Measurements from ENCODE around the gene MB21D2. TPM values are rescaled to one million over a fixed set of nuclear protein-coding genes. Genes with fewer than 3 reads are reported as not detected.

Gene MB21D2
- total and polyA plus RNA-seq, 2 experiments from 2014 or later = 8.1 to 35.9 TPM

DNA sequence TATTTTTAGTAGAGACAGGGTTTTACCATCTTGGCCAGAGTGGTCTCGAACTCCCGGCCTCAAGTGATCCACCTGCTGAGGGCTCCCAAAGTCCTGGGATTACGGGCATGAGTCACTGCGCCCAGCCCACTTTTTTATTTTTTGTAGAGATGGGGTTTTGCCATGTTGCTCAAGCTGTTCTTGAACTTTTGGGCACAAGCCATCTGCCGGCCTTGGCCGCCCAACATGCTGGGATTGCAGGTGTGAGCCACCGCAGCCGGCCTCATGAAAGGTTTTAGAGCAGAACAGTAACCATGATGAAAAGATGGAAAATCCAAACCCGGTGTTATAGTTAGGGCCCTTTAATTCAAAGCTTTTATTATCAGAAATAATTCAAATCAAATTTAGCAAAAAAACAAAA lies 15.6 kb upstream of the MB21D2 start:
- no peaks in the 10 kb centered on the region for H3K9me3 Mint-ChIP-seq
- no peaks in the 10 kb centered on the region for H3K27me3 Mint-ChIP-seq (ENCODE audit: insufficient read depth, low read depth, poor library complexity)
- no peak for DNase-seq (ENCODE audit: low spot score)
- no peaks in the 10 kb centered on the region for H3K79me2 ChIP-seq (replicated peaks; ENCODE audit: insufficient read depth)
- no peak overlapping the region for H3K4me3 Mint-ChIP-seq
- no peak overlapping the region for H3K27ac Mint-ChIP-seq
- no peaks in the 10 kb centered on the region for H3K27me3 ChIP-seq (ENCODE audit: insufficient read depth)
- H3K27ac ChIP-seq (ENCODE audit: low read depth) = no peak overlapping the region
- H2AFZ ChIP-seq = no peak overlapping the region
- no peaks in the 10 kb centered on the region for H4K20me1 ChIP-seq (replicated peaks; ENCODE audit: insufficient read depth)
- H3F3A ChIP-seq (replicated peaks; ENCODE audit: low read depth) = no peaks in the 10 kb centered on the region
- H3K9me2 ChIP-seq (ENCODE audit: insufficient read depth) = no peaks in the 10 kb centered on the region
- H3K36me3 Mint-ChIP-seq (ENCODE audit: low read depth) = no peaks in the 10 kb centered on the region
- TF ChIP-seq, protein P1, sequence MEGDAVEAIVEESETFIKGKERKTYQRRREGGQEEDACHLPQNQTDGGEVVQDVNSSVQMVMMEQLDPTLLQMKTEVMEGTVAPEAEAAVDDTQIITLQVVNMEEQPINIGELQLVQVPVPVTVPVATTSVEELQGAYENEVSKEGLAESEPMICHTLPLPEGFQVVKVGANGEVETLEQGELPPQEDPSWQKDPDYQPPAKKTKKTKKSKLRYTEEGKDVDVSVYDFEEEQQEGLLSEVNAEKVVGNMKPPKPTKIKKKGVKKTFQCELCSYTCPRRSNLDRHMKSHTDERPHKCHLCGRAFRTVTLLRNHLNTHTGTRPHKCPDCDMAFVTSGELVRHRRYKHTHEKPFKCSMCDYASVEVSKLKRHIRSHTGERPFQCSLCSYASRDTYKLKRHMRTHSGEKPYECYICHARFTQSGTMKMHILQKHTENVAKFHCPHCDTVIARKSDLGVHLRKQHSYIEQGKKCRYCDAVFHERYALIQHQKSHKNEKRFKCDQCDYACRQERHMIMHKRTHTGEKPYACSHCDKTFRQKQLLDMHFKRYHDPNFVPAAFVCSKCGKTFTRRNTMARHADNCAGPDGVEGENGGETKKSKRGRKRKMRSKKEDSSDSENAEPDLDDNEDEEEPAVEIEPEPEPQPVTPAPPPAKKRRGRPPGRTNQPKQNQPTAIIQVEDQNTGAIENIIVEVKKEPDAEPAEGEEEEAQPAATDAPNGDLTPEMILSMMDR (conservative IDR thresholded peaks at IDR 0.05; ENCODE audit: low read depth in 2 of 2) = no peak
- no peak for TF ChIP-seq POLR2AphosphoS5 (IDR thresholded peaks at IDR 0.05; ENCODE audit: low read depth)
- TF ChIP-seq CREB1 (CRISPR knock-in tag; IDR thresholded peaks at IDR 0.05; ENCODE audit: low read depth) = no peak
- no peak for TF ChIP-seq JUNB (IDR thresholded peaks at IDR 0.05; ENCODE audit: unreplicated experiment)
- no peak for TF ChIP-seq NANOG (IDR thresholded peaks at IDR 0.05; ENCODE audit: borderline replicate concordance)
- no peak for TF ChIP-seq STAT1 (IDR thresholded peaks at IDR 0.05; ENCODE audit: unreplicated experiment)
- TF ChIP-seq ZNF114 (CRISPR knock-in tag; IDR thresholded peaks at IDR 0.05) = no peak
- TF ChIP-seq EZH2 (IDR thresholded peaks at IDR 0.05; ENCODE audit: low read depth, unreplicated experiment) = no peak
- TF ChIP-seq, protein P2, sequence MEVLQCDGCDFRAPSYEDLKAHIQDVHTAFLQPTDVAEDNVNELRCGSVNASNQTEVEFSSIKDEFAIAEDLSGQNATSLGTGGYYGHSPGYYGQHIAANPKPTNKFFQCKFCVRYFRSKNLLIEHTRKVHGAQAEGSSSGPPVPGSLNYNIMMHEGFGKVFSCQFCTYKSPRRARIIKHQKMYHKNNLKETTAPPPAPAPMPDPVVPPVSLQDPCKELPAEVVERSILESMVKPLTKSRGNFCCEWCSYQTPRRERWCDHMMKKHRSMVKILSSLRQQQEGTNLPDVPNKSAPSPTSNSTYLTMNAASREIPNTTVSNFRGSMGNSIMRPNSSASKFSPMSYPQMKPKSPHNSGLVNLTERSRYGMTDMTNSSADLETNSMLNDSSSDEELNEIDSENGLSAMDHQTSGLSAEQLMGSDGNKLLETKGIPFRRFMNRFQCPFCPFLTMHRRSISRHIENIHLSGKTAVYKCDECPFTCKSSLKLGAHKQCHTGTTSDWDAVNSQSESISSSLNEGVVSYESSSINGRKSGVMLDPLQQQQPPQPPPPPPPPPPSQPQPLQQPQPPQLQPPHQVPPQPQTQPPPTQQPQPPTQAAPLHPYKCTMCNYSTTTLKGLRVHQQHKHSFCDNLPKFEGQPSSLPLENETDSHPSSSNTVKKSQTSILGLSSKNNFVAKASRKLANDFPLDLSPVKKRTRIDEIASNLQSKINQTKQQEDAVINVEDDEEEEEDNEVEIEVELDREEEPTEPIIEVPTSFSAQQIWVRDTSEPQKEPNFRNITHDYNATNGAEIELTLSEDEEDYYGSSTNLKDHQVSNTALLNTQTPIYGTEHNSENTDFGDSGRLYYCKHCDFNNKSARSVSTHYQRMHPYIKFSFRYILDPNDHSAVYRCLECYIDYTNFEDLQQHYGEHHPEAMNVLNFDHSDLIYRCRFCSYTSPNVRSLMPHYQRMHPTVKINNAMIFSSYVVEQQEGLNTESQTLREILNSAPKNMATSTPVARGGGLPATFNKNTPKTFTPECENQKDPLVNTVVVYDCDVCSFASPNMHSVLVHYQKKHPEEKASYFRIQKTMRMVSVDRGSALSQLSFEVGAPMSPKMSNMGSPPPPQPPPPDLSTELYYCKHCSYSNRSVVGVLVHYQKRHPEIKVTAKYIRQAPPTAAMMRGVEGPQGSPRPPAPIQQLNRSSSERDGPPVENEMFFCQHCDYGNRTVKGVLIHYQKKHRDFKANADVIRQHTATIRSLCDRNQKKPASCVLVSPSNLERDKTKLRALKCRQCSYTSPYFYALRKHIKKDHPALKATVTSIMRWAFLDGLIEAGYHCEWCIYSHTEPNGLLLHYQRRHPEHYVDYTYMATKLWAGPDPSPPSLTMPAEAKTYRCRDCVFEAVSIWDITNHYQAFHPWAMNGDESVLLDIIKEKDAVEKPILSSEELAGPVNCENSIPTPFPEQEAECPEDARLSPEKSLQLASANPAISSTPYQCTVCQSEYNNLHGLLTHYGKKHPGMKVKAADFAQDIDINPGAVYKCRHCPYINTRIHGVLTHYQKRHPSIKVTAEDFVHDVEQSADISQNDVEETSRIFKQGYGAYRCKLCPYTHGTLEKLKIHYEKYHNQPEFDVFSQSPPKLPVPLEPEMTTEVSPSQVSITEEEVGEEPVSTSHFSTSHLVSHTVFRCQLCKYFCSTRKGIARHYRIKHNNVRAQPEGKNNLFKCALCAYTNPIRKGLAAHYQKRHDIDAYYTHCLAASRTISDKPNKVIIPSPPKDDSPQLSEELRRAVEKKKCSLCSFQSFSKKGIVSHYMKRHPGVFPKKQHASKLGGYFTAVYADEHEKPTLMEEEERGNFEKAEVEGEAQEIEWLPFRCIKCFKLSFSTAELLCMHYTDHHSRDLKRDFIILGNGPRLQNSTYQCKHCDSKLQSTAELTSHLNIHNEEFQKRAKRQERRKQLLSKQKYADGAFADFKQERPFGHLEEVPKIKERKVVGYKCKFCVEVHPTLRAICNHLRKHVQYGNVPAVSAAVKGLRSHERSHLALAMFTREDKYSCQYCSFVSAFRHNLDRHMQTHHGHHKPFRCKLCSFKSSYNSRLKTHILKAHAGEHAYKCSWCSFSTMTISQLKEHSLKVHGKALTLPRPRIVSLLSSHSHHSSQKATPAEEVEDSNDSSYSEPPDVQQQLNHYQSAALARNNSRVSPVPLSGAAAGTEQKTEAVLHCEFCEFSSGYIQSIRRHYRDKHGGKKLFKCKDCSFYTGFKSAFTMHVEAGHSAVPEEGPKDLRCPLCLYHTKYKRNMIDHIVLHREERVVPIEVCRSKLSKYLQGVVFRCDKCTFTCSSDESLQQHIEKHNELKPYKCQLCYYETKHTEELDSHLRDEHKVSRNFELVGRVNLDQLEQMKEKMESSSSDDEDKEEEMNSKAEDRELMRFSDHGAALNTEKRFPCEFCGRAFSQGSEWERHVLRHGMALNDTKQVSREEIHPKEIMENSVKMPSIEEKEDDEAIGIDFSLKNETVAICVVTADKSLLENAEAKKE (CRISPR knock-in tag; IDR thresholded peaks at IDR 0.05) = no peak
- TF ChIP-seq EZH2phosphoT487 (IDR thresholded peaks at IDR 0.05; ENCODE audit: unreplicated experiment) = no peak
- no peak for TF ChIP-seq ZNF331 (CRISPR knock-in tag; IDR thresholded peaks at IDR 0.05; ENCODE audit: low read depth)
- H3K4me3 ChIP-seq = no peak overlapping the region
- no peaks in the 10 kb centered on the region for H3K4me1 Mint-ChIP-seq
- ATAC-seq = no peak
- H3K4me2 ChIP-seq = no peak overlapping the region
- H3K36me3 ChIP-seq (ENCODE audit: insufficient read depth) = no peaks in the 10 kb centered on the region
- H3K4me1 ChIP-seq (ENCODE audit: insufficient read depth) = no peaks in the 10 kb centered on the region

Measured in GM23338 (cell line).